ENCODE results near the gene AGBL4.

GRCh38 chr1:48499211-48499735 lies 1524.5 kb downstream of the AGBL4 start:
- no peak for TF ChIP-seq EZH2 (IDR thresholded peaks at IDR 0.05)
- no peak for TF ChIP-seq CTCF (IDR thresholded peaks at IDR 0.05 in 2 of 3, conservative IDR thresholded peaks at IDR 0.05 in 1 of 3; ENCODE audit: borderline replicate concordance in 1 of 3, insufficient read depth in 1 of 3, low read depth in 2 of 3, low read length in 2 of 3)
- no peak for TF ChIP-seq REST (IDR thresholded peaks at IDR 0.05; ENCODE audit: low read depth)
- no peak for TF ChIP-seq SP1 (IDR thresholded peaks at IDR 0.05; ENCODE audit: low read depth)
- no peak for TF ChIP-seq POLR2AphosphoS5 (IDR thresholded peaks at IDR 0.05; ENCODE audit: low read depth, low read length)
- no peak for TF ChIP-seq POLR2A (IDR thresholded peaks at IDR 0.05; ENCODE audit: borderline replicate concordance, extremely low read depth, insufficient read depth, insufficient read length)
- TF ChIP-seq SIN3A (IDR thresholded peaks at IDR 0.05; ENCODE audit: low read depth): no peak
- TF ChIP-seq EZH2phosphoT487 (IDR thresholded peaks at IDR 0.05; ENCODE audit: borderline replicate concordance): no peak
- TF ChIP-seq YY1 (IDR thresholded peaks at IDR 0.05; ENCODE audit: extremely low read depth, insufficient replicate concordance, low read depth, low read length): no peak
- no peak for TF ChIP-seq FOSL1 (IDR thresholded peaks at IDR 0.05; ENCODE audit: low read depth)

All from HCT116 (cell line).